ENCODE results near the gene PDE3A. TPM values are rescaled to one million over a fixed set of nuclear protein-coding genes. Genes with fewer than 3 reads are reported as not detected.

PDE3A gene
- total RNA-seq, 1 experiment from 2014 or later: 0.12 TPM

DNA sequence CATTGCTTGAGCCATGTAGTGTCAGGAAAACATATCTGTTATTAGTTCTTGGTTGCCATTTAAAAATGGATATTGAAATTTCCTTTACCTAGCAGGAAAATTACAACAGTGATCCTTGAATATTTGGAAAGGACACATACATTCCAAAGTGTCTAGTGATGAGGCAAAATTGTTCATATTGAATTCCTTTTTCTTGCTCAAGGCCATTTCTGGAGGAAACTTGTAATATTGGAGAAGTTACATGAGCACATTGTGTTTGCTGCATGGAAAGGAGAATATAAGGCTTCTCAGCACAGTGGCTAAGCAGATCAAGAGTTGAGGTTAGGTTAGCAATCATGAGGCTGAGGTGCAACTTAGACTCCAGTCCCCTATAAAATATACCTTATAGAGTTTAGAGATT is 121.9 kb downstream of the PDE3A start:
- Histone ChIP-seq H3K9me3 (ENCODE audit: control insufficient read depth in 1 of 2, insufficient read depth in 1 of 2, low read depth in 1 of 2, low read length in 2 of 2) (no peaks in the 10 kb centered on the region), H3K4me1 (ENCODE audit: control insufficient read depth in 1 of 2, insufficient read depth in 2 of 2, low read length in 2 of 2) (peaks cover 6 to 33% of the 10 kb centered on the region in 2 experiments; a peak in 3 of 4 replicates), H3K36me3 (ENCODE audit: control insufficient read depth in 1 of 2, insufficient read depth in 2 of 2, low read length in 2 of 2) (no peaks in the 10 kb centered on the region), H3K27ac (ENCODE audit: low read depth, low read length) (no peak overlapping the region), H3K79me2 (ENCODE audit: insufficient read depth, low read length) (no peaks in the 10 kb centered on the region), H3K9me2 (ENCODE audit: insufficient read depth) (no peaks in the 10 kb centered on the region), H4K20me1 (ENCODE audit: insufficient read depth) (no peaks in the 10 kb centered on the region), H3K4me2 (ENCODE audit: low read length) (no peak overlapping the region), H3K9ac (ENCODE audit: low read length) (no peak overlapping the region), H3K4me3 (replicated peaks in 1 of 2; ENCODE audit: low read depth in 1 of 2, low read length in 2 of 2) (no peak overlapping the region), H2AFZ (ENCODE audit: low read depth, low read length, poor library complexity, severe bottlenecking) (no peak overlapping the region), H3K27me3 (ENCODE audit: insufficient read depth, low read length) (no peaks in the 10 kb centered on the region)
- intact Hi-C loops (cut with micrococcal nuclease): no loop called here
- TF ChIP-seq JUND (IDR thresholded peaks at IDR 0.05) (no peak), ELF1 (IDR thresholded peaks at IDR 0.05; ENCODE audit: borderline replicate concordance, low read depth) (no peak), RAD21 (IDR thresholded peaks at IDR 0.05; ENCODE audit: low read depth) (no peak), SRF (IDR thresholded peaks at IDR 0.05; ENCODE audit: low read depth) (no peak), SP1 (IDR thresholded peaks at IDR 0.05; ENCODE audit: low read depth) (no peak), POLR2A (IDR thresholded peaks at IDR 0.05; ENCODE audit: borderline replicate concordance, extremely low read depth, insufficient read depth, insufficient read length) (no peak), TCF7L2 (IDR thresholded peaks at IDR 0.05; ENCODE audit: borderline replicate concordance, extremely low read depth, insufficient read depth, insufficient read length) (no peak), EZH2phosphoT487 (IDR thresholded peaks at IDR 0.05; ENCODE audit: borderline replicate concordance) (no peak), ZFX (IDR thresholded peaks at IDR 0.05) (no peak), MAX (IDR thresholded peaks at IDR 0.05) (no peak), FOSL1 (IDR thresholded peaks at IDR 0.05; ENCODE audit: low read depth) (no peak), SIN3A (IDR thresholded peaks at IDR 0.05; ENCODE audit: low read depth) (no peak), EZH2 (IDR thresholded peaks at IDR 0.05) (no peak)
- TF ChIP-seq, protein P1, sequence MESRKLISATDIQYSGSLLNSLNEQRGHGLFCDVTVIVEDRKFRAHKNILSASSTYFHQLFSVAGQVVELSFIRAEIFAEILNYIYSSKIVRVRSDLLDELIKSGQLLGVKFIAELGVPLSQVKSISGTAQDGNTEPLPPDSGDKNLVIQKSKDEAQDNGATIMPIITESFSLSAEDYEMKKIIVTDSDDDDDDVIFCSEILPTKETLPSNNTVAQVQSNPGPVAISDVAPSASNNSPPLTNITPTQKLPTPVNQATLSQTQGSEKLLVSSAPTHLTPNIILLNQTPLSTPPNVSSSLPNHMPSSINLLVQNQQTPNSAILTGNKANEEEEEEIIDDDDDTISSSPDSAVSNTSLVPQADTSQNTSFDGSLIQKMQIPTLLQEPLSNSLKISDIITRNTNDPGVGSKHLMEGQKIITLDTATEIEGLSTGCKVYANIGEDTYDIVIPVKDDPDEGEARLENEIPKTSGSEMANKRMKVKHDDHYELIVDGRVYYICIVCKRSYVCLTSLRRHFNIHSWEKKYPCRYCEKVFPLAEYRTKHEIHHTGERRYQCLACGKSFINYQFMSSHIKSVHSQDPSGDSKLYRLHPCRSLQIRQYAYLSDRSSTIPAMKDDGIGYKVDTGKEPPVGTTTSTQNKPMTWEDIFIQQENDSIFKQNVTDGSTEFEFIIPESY (IDR thresholded peaks at IDR 0.05; ENCODE audit: extremely low read depth, insufficient replicate concordance, low read length): no peak
- TF ChIP-seq, protein P2, sequence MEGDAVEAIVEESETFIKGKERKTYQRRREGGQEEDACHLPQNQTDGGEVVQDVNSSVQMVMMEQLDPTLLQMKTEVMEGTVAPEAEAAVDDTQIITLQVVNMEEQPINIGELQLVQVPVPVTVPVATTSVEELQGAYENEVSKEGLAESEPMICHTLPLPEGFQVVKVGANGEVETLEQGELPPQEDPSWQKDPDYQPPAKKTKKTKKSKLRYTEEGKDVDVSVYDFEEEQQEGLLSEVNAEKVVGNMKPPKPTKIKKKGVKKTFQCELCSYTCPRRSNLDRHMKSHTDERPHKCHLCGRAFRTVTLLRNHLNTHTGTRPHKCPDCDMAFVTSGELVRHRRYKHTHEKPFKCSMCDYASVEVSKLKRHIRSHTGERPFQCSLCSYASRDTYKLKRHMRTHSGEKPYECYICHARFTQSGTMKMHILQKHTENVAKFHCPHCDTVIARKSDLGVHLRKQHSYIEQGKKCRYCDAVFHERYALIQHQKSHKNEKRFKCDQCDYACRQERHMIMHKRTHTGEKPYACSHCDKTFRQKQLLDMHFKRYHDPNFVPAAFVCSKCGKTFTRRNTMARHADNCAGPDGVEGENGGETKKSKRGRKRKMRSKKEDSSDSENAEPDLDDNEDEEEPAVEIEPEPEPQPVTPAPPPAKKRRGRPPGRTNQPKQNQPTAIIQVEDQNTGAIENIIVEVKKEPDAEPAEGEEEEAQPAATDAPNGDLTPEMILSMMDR (IDR thresholded peaks at IDR 0.05 in 2 of 3, conservative IDR thresholded peaks at IDR 0.05 in 1 of 3; ENCODE audit: borderline replicate concordance in 1 of 3, insufficient read depth in 1 of 3, low read depth in 2 of 3, low read length in 2 of 3): no peak
- no TSS peak for BruUV-seq (replicated peaks)
- ATAC-seq (no peak), DNase-seq (ENCODE audit: low read depth, low spot score) (no peak)
- POLR2A ChIA-PET: no interaction called here
- RAD21 ChIA-PET (ENCODE audit: low non-redundant PET in 1 of 2, low total read pairs in 2 of 2, uncharacterized antibody in 2 of 2, unreplicated experiment in 2 of 2): no interaction called here
- CTCF ChIA-PET: no interaction called here

Measured in HCT116 (cell line).